CD4-positive, alpha-beta T cell treated with Interleukin-6 at 100 ng/mL for 8 hours (primary cell): ENCODE results near the gene TEKTIP1.
"Not testable (repeated sequence)": the region's sequence is repeated elsewhere in the genome, so short reads cannot be mapped to it uniquely, and the experiment has no call there.

ENCODE experiments used
- DNase-seq: peaks from one replicate; pipeline ENCODE4 v3.0.0-alpha.2; 2020; ENCODE audit warnings: mixed read lengths, low spot score

TEKTIP1 gene

DNA sequence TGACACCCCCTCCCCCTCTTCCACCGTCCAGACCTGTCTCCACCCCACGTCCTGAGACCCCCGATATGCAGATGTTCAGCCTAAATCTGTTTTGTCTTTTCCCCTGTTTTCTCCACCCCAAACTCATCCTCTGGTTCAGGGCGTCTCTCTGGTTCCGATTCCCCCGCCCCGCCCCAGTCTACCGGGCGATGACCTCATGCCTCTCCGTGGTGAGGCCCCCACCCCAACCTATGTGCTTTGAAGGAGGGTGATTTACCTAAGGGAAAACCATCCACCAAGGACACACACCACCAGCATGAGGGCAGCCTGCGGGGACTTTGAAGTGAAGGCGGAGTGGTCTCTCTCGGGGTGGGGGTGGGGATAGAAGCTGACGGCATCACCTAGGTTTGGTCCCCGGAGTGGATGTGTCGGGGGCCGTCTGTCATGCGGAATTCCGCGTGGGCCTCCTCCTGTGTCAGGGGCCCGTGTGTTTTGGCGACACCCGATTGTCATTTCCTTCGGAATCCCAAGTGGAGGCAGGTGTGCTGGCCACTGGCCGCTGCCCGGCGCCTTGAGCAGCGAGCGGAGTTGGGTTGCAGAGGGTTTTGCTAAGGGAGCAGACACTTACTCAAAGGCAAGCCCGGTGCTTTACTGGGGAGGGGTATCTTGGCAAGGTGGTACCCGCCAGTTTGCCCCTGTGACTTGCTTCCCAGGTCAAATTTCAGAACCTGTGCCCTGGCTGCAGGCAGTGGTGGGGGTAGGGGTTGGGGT is 31.4 kb upstream of the TEKTIP1 start:
- DNase-seq, result peak; percentile 28

DNA sequence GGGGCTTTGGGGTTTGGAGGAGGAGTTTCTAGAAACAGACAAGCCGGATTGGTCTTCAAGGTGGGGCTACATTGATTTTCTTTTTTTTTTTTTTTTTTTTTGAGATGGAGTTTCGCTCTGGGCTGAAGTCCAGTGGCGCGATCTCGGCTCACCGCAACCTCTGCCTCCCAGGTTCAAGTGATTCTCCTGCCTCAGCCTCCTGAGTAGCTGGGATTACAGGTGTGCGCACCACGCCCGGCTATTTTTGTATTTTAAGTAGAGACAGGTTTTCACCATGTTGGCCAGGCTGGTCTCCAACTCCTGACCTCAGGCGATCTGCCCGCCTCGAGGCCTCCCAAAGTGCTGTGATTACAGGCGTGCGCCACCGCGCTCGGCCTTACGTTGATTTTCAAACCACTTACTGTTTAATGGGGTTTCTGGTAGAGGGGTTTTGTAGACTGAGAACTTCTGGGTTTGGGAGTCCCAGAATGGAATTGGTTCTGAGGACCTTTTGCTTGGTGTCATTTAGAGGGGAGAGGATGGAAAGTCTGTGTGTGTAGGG is 30.8 kb upstream of the TEKTIP1 start:
- not testable (repeated sequence) for DNase-seq

DNA sequence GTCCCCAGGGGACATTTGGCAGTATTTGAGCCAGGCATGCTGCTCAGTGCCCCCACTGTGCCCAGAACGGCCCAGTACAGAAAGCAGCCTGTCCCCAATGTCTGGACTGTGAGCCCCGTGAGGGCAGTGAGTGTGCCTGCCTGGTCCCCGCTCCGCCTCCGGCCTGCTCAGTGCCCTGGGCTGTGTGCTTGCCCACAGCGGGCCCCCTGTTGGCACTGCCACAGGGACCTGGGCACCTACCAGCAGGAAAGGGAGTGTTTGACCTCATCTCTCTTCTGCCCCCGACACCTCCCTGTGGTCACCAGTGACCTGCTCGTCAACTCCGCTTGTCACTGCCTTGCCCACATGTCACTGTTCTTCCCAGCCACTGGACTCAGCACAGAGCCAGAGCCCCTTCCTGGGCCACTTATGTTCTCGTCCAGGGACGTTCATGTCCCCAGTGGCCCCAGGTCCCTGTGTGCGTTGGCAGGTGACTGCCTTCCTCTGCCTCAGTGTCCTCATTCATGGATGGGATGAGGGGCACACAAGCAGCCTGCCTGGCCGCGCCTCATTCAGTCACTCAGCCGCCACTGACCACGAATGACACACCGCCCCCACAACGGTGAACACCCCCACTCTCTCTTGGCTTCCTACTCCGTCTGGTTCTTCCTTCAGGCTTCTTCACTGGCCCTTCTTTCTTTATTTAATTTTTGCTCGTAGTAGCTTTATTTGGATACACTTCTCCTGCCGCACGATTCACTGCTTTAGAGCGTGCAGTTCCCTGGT is 30.0 kb upstream of the TEKTIP1 start:
- no peak for DNase-seq

DNA sequence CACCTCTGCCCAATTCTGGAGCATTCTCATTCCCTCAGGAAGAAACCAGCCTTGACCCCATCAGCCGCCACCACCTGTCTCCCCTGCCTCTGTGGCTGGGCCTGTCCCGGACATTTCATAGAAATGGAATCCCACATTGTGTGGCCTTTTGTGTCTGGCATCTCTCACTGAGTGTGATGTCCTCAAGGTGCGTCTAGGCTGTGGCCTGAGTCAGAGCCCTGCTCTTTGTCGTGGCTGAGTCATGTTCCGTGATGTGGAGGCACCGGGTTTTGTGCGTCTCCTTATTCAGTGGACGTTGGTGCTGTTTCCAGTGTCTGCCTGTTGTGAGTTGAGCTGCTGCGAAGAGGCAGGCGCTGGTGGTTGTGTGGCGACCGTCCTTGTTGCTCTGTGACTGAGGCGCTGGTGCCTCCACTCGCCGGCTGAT is 29.4 kb upstream of the TEKTIP1 start:
- no peak for DNase-seq

DNA sequence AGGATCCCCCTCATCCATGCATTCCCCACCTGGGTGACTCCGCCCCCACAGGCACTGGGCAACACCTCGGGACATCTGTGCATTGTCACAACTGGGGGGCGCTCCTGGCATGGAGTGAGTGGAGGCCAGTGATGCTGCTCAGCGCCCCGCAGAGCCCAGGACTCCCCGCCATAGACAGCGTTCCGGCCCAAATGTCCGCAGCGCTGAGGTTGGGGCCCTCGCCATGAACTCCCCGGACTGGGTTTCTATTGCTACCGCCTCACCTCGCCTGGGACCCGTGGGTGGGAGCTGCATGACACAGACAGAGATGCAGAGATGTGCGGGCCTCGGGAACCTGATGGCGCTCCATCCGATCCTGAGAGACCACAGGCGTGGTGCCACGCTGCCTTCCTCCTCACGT is 28.2 kb upstream of the TEKTIP1 start:
- no peak for DNase-seq

DNA sequence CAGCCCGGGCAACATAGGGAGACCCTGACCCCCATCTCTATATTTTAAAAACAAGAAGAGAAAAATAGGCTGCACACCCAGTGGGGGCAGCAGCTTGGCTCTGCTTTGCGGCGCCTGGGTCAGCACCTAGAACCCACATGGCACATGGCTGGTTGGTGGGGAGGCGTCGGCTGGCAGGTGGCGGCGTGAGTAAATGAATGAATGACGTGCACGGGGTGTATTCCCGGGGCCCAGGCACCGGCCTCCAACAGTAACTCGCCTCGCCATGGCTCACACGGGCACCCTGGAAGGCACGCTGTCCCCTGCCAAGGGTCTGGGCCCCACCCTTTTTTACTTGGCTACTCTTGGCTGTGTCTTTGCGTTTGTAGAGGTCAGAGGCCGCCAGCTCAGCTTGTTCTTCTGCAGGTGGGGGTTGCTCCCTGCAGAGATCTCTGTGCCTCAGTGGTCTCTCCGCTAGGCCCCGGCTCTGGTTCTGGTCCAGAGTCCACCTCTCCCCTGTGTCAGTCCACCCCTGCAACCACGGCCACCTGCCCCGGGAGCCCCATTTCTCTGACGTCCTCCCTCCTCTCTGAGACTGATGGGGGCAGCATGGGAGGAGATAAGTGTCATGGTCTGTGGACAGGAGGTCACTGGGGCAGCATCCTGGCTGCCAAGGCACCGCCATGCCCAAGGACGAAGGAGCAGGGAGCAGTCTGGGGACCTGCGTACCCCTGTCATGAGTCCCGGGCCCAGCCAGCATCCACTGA is 27.3 kb upstream of the TEKTIP1 start:
- DNase-seq, result no peak

DNA sequence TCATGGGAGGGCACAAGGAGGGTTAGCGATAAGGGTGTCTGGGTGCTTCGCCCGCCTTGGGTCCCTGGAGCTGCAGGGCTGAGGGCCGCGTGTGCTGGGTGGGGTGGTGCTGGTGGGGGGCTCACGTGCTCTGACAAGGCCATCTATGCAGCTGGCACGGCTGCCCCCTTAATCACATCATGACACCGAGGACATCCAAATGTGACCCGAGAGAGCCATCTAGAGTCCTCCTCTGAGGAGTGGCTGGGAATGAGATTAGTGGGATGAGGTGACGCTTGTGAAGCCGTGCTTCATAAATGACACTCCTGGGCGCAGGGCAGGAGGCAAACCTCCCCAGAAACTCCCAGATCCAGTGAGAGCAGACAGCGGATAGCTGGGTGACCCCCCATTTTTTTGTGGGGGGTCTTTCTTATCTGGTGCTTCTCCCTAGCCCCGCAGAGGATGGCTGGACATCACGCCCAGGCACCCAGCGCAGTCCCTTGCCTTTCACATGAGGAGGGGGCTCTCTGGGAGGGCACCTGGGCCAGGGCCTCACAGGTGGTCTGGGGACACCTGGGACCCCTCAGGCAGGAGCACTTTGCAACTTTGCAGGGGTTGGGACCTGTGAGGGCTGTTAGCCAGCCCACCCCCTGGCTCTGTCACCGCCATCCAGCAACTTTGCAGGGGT is 26.3 kb upstream of the TEKTIP1 start:
- no peak for DNase-seq

DNA sequence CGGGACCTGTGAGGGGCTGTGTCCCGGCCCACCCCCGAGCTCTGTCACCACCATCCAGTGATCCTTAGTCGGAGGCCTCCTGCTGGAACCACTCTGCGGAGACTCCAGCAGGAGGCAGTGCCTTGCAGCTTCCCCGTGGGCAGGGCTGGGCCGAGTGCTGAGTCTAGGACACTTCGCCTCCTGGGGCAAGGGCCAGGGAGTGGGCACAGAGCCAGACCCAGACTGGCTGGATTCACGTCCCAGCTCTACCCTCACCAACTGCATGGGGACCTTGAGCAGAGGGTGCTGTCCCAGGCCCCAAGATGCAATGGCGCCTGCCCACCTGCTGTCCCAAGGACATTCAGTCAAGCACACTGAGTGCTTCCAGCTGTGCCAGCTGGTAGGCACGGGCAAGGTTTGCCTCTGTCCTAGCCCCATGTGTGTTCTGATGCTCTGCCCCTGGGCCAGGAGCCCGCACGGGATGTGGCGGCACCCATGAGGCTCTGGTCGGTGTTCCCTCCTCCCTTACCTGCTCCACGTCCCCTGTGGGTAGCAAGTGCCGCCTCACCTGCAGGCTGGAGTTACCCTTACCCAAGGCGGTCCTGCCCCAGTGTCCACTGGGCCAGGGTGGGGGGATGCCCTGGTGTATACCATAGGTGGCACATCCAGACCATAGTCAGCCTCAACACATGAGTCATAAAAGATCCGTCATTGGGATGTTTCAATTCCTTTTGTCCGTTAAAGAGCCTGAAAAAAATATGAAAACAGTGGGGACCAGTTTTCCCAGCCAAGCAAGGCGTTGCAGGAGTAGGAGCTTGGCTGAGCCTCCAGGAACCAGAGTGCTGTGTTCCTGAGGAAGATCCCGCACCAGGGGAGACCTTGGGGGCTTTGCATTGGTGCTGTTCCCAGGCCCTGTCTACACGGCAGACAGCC is 25.5 kb upstream of the TEKTIP1 start:
- no peak for DNase-seq

DNA sequence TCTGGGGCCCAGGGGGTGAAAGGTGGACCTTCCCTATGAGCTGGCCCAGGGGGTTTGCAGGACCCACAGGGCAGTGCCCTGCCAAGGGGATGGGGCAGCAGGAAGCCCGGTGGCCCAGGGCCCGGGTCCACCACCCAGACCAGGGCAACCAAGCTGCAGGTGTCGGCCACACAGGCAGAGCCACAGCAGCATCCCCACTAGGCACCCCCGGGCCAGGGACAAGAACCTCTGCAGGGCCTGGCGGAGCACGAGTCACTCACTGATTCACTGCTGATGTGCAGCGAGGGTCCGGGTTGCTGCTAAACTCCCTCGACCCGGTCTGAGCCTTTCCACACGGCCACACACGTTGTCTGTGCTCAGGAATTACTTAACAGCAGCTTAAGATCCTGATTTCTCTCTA is 24.0 kb upstream of the TEKTIP1 start:
- no peak for DNase-seq

DNA sequence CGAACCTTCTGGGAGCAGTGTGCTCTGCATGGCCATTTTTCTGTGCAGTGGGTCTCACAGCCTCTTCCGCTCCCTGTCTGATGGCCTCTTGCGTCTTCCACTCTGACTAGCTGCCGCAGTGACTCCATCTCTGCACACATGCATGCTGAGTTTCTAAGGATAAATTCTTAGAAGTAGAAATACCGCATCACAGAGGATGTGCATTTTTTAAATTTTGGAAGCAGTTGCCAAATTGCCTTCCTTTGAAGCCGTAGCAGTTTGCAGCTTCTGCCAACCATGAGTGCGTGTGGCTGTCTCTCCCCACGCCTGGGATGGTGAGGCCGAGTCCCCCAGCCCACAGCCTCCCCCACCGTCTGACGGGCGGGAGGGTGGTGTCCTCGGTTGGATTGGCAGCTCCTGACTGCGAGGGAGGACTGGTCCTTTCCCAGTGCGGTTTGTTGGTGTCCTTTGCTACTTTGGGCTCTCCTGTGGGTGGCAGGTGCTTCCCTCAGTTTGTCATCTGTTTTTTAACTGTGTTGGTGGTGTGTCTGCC is 23.0 kb upstream of the TEKTIP1 start:
- DNase-seq, result no peak

DNA sequence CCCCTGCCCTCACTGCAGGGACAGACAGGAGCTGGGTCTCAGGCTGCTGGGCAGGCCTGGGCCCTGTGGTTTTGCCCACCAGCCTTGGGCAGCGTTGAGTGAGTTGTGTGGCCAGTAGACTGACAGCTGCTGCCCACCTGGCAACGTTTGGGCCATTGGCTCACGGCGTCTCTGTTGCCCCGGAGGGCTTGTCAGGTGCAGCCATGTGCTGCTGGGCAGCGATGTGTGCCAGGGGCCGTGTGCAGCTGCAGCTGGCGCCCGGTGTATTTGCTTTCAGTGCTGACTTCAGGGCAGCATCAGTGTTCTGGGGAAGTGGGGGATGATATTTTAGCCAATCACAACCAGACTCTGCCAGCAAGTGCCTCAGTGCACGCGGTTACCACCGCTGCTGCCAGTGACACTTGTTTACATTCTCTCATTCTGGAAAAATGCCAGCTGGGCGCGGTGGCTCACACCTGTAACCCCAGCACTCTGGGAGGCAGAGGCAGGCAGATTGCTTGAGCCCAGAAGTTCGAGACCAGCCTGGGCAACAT is 22.2 kb upstream of the TEKTIP1 start:
- DNase-seq, result peak; percentile 56

DNA sequence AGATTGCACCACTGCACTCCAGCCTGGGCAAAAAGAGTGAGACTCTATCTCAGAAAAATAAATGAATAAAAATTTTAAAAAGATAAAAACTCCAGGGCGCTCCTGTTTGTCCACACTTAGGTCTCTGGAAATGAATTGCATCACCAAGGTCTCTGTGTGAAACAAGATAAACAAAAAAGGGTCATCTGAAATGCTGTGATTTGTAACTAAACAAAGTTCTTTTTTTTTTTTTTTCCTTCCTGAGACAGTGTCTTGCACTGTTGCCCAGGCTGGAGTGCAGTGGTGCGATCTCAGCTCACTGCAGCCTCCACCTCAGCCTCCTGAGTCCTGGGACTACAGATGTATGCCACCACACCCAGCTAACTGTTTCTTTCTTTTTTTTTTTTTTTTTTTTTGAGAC is 21.3 kb upstream of the TEKTIP1 start:
- DNase-seq, result no peak

DNA sequence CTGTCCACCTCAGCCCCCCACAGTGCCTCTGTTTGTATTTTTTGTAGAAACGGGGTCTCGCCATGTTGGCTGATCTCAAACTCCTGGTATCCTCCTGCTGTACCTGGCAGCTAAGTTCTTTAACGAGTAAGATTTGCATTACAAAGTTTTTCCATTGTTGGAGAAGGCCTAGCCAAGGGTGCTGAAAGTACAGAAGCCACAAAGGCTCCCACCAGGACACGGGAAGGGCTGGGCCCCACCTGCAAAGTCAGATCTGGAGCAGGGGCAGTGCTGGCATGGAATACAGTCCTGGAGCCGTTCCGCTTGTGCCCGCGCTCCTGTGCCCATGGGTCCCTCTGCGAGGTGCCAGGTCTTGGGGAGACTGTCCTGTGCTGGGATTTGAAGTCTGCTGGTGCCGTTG is 20.7 kb upstream of the TEKTIP1 start:
- DNase-seq, result no peak

DNA sequence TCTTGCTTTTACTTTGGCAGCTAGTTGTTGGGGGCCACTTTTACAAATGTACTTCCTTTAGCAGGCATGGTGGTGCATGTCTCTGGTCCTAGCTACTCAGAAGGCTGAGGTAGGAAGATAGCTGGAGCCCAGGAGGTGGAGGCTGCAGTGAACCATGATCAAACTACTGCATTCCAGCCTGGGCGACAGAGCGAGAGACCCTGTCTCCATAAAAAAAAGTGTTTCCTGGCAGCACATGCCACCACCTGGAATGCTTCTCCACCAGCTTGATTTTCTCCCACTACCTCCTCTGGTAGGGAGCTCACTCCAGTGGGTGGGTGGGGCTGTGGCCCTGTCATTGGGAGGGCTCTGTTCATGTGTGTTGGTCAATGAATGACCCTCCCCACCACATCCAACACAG is 20.3 kb upstream of the TEKTIP1 start:
- DNase-seq, result no peak

DNA sequence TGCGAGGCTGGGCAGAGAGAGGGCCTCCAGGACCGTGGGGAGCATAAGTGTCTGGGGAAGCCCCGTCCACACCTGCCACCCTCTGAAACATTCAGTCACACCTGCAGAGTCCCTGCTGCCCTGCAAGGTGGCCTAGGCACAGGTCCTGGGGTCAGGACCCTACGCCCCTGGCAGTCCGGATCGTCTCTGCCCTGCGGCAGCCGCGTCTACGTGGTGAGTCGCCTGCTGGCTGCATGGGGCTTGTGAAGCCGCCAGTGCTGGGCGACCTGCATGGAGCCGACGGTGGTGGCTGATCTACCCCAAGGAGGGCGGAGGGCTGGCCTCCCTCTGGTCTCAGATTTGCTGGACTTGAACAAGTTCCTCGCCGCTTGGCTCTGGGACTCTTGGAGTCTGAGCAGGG is 19.8 kb upstream of the TEKTIP1 start:
- DNase-seq, result no peak

DNA sequence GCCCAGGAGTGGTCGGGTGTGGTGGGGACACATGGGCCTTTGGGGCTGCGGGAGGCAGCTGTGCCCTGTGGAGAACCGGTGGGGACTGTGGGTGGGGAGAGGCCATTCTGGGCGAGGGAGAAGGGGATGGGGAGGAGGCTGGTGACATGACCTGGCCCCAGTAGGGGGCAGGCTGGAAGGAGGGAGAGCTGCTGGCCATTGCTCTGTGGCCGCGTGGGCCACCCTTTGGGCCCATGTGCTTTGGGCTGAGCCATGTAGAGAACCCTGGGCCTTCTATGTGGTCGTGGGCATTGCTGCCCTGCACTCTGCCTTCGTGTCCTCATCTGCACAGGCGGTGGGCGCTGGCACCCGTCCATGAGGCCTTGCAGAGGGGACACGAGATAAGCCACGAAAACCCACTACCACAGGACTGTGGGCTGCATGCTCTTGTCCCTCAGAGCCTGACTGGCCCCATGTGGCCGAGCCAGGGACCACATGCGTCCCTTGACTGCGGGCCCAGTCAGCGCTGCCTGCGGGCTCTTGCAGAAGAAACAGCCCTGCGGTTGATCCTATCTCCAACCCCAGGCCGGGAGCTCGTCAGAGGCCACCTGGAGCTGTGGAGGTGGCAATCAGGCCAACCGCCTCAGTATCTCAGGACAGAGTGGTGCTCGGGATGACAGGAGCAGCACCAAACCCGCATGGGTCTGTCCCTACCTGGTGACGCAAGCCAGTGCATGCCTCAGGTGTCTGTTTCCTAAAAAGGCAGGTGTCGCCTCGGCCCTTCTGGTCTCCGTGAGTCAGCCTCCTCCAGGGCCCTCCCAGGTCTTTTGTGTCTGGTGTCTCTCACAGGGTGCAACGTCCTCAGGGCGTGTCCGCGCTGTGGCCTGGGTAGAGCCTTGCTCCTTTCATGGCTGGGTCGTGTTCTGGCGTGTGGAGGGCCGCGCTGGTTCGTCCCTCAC is 18.5 kb upstream of the TEKTIP1 start:
- no peak for DNase-seq

DNA sequence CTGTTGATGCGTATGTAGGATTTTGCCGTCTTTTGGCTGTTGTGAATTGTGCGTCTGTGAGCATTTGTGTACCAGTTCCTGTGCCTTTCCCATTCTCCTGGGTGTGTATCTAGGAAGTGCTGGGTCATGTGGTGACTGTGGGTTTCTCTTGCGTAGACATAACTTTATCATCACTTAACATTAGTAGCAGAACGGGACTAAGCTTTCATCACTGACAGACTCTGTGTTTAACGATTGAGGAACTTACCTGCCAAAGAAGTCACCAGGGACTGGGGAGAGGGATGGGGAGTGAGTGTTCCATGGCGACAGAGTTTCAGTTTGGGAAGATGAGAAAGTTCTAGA is 17.9 kb upstream of the TEKTIP1 start:
- DNase-seq, result no peak

DNA sequence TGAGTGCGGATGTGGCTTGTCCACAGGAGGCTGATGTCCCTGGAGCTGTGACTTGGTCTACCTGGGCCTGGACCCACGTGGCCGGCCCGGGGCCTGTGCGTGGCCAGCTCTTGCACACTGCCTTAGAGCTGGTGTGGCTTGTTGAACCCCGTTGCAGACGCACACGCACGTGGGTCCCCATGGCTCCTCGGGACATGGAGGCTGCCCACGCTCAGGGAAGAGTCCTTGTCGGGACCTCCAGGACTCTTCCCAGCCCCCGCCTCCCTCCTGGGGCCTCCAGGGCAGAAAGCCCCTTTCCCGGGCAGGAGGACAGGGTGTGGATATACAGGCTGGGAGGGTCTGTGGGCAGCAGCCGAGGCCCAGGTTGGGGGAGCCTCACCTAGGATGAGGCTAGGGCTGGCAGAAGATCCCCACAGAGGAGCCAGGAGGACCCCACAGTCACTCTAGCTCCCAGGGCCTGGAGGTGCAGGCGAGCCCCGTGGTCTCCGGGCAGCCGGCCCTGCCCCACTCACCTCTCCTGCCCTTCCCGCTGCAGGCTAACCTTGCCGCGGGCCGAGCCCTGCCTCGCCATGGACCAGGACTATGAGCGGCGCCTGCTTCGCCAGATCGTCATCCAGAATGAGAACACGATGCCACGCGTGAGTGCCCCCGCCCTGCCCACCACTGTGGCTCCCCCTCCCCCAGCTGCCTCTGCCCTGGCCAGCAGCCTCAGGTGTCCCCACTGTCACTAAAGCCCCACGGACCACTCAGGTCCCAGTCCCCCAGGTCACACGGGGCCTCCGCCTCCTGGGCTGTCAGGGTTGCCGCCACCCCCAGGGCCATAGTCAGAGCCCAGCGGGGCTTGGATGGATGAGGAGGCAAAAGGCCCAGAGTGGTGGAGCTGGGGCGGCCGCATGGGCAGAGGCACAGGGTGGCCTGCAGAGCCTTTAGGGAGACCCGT is 16.3 kb upstream of the TEKTIP1 start:
- no peak for DNase-seq
